ENCODE results near the gene ZNHIT6. TPM values are rescaled to one million over a fixed set of nuclear protein-coding genes. Genes with fewer than 3 reads are reported as not detected.

The ZNHIT6 gene
- total RNA-seq, 1 donor from 2014 or later: 20.0 TPM

DNA sequence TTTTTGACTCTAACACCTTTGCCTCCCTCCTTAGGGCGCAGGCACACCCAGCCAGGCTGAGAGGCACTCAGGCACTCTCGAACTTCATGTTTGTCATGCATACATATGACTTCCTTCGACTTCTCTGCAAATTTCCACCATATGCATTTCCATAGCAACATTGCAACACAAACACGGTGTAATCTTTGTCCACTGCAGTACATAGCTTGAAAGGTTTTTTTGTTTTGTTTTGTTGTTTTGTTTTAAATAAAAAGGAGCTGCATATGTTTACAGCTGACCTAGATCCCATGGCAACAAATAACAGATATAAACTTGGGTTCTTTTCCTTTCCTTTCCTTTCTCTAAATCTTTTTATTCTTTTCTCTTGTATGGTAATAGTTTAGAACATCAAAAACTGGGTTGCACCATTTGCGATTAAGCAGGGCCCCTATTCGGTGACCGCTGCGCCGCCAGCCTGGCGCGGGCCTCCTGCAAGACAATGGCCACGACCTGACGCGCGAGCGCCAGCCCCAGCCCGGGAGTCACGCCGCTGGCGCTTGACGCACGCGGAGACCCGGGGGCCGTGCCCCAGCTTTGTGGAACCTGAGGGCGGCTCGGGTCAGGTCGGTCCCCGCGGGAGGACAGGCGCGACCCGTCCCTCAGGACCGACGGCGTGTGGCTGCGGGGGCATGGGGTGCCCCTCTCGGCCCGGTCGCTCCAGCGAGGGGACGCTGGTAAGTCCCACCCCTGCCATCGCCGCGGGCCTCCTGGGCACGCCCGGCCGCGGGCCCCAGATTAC is 92.5 kb downstream of the ZNHIT6 start:
- no peak overlapping the region for H3K4me3 Mint-ChIP-seq
- peaks cover 24% of the 10 kb centered on the region for H3K4me1 Mint-ChIP-seq
- no peak overlapping the region for H3K27ac Mint-ChIP-seq
- H3K36me3 Mint-ChIP-seq: peaks cover 2% of the 10 kb centered on the region
- H3K27me3 Mint-ChIP-seq (ENCODE audit: low read depth): no peaks in the 10 kb centered on the region
- H3K9me3 Mint-ChIP-seq: peaks cover 12% of the 10 kb centered on the region
- no peak for DNase-seq (ENCODE audit: low spot score in 2 of 2, unreplicated experiment in 2 of 2)
- TF ChIP-seq CTCF (IDR thresholded peaks at IDR 0.05; ENCODE audit: unreplicated experiment): no peak

GRCh38 chr1:85612704-85613361 is 95.4 kb downstream of the ZNHIT6 start:
- Mint-ChIP-seq H3K4me3 (no peak overlapping the region), H3K27ac (peak overlapping the region; percentile 93), H3K36me3 (no peaks in the 10 kb centered on the region), H3K9me3 (no peaks in the 10 kb centered on the region), H3K27me3 (ENCODE audit: low read depth) (no peaks in the 10 kb centered on the region), H3K4me1 (peaks cover 25% of the 10 kb centered on the region)
- DNase-seq (ENCODE audit: low spot score in 2 of 2, unreplicated experiment in 2 of 2): no peak
- TF ChIP-seq CTCF (IDR thresholded peaks at IDR 0.05; ENCODE audit: unreplicated experiment): no peak

GRCh38 chr1:85611856-85612255 is 96.4 kb downstream of the ZNHIT6 start:
- Mint-ChIP-seq H3K9me3 (no peaks in the 10 kb centered on the region), H3K4me3 (no peak overlapping the region), H3K4me1 (peaks cover 35% of the 10 kb centered on the region), H3K27me3 (ENCODE audit: low read depth) (no peaks in the 10 kb centered on the region), H3K36me3 (no peaks in the 10 kb centered on the region), H3K27ac (peak overlapping the region; percentile 93)
- TF ChIP-seq CTCF (IDR thresholded peaks at IDR 0.05; ENCODE audit: unreplicated experiment): no peak
- no peak for DNase-seq (ENCODE audit: low spot score in 2 of 2, unreplicated experiment in 2 of 2)

DNA sequence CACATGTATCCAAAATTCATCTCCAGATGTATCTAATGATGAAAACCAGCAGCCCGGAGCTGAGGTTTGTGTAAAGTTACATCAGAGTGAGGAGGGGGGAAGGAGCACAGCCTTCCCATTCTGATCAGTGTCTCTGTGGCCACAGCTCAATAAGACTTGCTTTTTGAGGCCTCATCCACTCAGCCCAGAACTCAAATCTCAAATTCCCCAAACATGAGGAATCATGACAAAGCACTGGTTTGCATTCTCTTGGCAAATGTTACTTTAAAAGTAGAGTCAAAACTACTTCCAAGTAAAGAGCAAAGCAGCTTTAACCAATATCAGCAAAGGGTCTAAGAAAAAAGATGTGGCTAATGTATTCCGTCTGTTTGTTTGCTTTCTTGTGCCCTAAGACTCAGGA is 96.8 kb downstream of the ZNHIT6 start:
- H3K4me3 Mint-ChIP-seq: no peak overlapping the region
- no peaks in the 10 kb centered on the region for H3K9me3 Mint-ChIP-seq
- no peaks in the 10 kb centered on the region for H3K27me3 Mint-ChIP-seq (ENCODE audit: low read depth)
- no peaks in the 10 kb centered on the region for H3K36me3 Mint-ChIP-seq
- DNase-seq (ENCODE audit: low spot score in 2 of 2, unreplicated experiment in 2 of 2): no peak
- H3K27ac Mint-ChIP-seq: peak overlapping the region; percentile 93
- no peak for TF ChIP-seq CTCF (IDR thresholded peaks at IDR 0.05; ENCODE audit: unreplicated experiment)
- peaks cover 37% of the 10 kb centered on the region for H3K4me1 Mint-ChIP-seq

- Mint-ChIP-seq H3K27ac (no peak overlapping the region), H3K4me3 (no peak overlapping the region), H3K36me3 (no peaks in the 10 kb centered on the region), H3K9me3 (no peaks in the 10 kb centered on the region), H3K4me1 (peaks cover 37% of the 10 kb centered on the region), H3K27me3 (ENCODE audit: low read depth) (no peaks in the 10 kb centered on the region)
- no peak for TF ChIP-seq CTCF (IDR thresholded peaks at IDR 0.05; ENCODE audit: unreplicated experiment)
- no peak for DNase-seq (ENCODE audit: low spot score in 2 of 2, unreplicated experiment in 2 of 2)
Measured at GRCh38 chr1:85609976-85610375, 98.3 kb downstream of the ZNHIT6 start.

All from mesothelial cell of epicardium (in vitro differentiated cells).